ENCODE data around the gene WHRN.

DNA sequence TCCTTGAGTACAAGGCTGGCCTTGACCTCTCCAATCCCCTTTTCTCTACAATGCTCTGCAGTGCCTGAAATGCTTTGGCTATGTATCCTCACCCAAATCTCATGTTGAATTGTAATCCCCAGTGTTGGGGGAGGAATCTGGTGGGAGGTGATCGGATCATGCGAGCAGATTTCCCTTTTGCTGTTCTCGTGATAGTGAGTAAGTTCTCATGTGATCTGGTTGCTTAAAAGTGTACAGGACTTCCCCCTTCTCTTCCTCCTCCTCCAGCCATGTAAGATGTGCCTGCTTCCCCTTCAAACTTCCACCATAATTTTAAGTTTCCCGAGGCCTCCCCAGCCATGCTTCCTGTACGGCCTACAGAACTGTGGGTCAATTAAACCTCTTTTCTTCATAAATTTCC, 89.0 kb downstream of the WHRN start:
- no peak for TF ChIP-seq POLR2A (IDR thresholded peaks at IDR 0.05; ENCODE audit: low read depth)
- no peak for TF ChIP-seq EP300 (IDR thresholded peaks at IDR 0.05)
- TF ChIP-seq POLR2AphosphoS5 (IDR thresholded peaks at IDR 0.05): no peak
